DMS53 treated with DMSO at 0.1 percent for 48 hours (cell line): ENCODE measurements around the gene IFRD1.
"Not testable (repeated sequence)": the region's sequence is repeated elsewhere in the genome, so short reads cannot be mapped to it uniquely, and the experiment has no call there.

Experiments
- DNase-seq: peaks from one replicate; lab custom pipeline; 2025; ENCODE audit not compliant: unreplicated experiment; lab: John Stamatoyannopoulos, UW

Gene IFRD1

DNA sequence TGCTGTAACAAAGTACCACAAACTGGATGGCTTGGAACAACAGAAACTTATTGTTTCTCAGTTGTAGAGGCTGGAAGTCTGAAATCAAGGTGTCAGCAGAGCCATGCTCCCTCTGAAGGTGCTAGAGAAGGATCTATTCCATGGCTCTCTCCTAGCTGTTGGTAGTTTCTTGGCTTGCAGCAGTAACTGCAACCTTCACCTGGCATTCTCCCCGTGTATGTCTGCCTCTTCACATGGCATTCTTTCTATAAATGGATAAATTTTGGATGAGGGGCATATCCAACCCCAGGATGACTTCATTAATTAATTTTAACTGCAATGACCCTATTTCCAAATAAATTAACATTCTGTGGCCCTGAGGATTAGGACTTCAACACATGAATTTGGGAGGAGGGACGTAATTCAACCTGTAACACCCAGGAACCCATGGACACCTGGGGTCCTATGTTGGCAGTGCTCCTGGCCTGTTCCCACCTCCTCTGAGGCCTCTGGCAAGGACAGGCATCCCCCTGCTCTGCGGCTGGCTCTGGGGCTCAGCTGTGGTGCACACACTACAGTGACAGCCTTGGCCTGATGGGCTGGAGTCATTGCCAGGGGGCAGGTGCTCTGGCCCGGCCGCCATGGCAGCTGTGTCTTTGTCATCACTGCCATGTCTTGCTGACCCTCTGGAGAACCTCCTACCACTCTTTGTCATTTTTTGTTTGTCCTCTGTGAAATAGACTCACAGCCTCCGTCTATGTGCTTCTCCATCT lies 61.4 kb downstream of the IFRD1 start:
- DNase-seq = no peak

DNA sequence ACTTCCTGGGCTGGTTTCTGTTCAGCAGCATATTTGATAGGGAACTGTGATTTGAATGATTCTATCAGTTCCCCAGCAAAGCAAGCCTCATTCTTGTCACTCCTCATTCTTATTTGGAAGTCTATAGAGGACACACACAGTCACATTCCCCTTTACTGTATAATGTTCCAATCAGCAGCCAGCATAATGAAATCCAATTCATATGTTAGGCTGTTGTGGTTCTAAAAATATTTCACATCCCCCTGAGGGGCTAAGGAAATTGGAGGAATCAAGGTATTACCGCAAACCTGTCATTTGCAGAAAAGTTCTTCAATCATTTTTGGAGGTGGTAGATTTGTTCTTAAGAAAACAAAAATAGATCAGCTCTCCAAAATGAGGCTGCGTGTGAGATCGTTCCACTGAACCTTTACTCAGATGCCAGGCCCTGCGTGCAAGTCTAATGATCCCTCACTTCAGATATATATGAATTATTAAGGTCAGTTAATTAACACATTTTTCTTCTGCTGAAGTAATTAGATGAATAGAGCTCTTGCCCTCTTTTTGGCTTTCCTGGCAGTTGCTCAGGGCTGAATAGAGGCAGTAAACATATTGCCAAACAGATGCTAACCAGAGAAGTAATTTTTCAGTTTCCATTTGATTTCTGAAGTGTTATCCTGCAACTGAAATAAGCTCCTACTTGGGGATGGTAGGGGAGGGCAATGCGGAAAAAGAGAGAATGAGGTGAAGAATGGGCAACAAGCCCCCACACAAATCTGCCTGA lies 62.4 kb downstream of the IFRD1 start:
- no peak for DNase-seq

GRCh38 chr7:112515989-112516388 lies 65.7 kb downstream of the IFRD1 start:
- DNase-seq = no peak

DNA sequence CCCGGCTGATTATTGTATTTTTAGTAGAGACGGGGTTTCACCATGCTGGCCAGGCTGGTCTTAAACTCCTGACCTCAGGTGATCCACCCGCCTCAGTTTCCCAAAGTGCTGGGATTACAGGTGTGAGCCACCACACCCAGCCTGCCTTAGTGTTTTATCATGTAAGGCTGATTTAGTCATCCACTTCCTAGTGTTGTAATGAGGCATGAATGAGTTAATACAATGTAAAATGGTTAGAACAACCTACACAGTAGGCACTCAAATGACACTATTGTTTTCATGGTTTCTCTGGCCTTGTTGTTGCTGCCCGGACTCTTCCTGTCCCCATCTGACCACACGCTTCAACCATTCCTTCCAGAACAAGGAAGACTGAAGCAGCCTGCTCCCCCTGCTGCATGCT lies 66.2 kb downstream of the IFRD1 start:
- not testable (repeated sequence) for DNase-seq

DNA sequence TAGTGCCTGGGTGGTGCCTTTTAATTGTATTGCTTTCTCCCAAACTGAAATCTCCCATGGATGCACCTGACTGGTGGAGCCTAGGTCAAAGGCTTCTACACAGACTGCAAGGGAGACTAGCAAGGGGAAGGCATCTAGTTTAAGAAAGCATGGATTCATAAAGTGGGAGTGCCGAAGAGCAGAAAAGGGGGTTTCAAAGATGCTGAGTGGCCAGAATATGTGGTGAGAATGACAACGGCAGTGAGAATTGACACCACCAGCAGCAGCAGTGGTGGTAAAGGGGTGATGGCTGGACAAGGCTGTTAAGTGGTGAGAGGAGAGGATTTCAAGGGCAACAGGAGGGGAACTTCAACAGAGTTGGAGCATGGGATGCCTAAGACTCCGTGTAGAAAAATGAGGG lies 67.2 kb downstream of the IFRD1 start:
- DNase-seq = no peak

- no peak for DNase-seq
Observed at GRCh38 chr7:112520787-112521186, 70.5 kb downstream of the IFRD1 start.

- DNase-seq = no peak
Observed at GRCh38 chr7:112521942-112522341, 71.7 kb downstream of the IFRD1 start.

GRCh38 chr7:112523871-112524270 lies 73.6 kb downstream of the IFRD1 start:
- no peak for DNase-seq
